Bronchial epithelial cell (primary cell): ENCODE measurements around the gene AK5. TPM values are rescaled to one million over a fixed set of nuclear protein-coding genes. Genes with fewer than 3 reads are reported as not detected.

Experiments used
- DNase-seq: peaks from one replicate; pipeline ENCODE4 v3.0.0-alpha.2; 2010; ENCODE audit warnings: low read depth
- FAIRE-seq: peaks from 2 replicates; lab custom pipeline; 2011; peaks lifted over from hg19 to GRCh38; lab: Jason Lieb, UNC
- H3K27me3 ChIP-seq: 2 replicates; pipeline ENCODE4 v1.5.1; 2011; ENCODE audit warnings: low read length; ENCODE audit not compliant: control insufficient read depth, insufficient read depth
- H3K36me3 ChIP-seq: 2 replicates; pipeline ENCODE4 v1.5.1; 2011; ENCODE audit warnings: low read length; ENCODE audit not compliant: control insufficient read depth, insufficient read depth
- H3K4me3 ChIP-seq: 2 replicates; pipeline ENCODE4 v1.5.1; 2011; ENCODE audit warnings: mild to moderate bottlenecking, low read depth, low read length, control low read depth
- total RNA-seq: library from RNA; depleted of rRNA; stranded (reverse); fragments of >200 nt; gene quantifications from 2 replicates; pipeline ENCODE4 v1.2.1, GENCODE V29; 2014
- TF ChIP-seq, protein P1 (sequence below): IDR thresholded peaks from 2 replicates; pipeline ENCODE4 v1.5.1; 2011; ENCODE audit warnings: mild to moderate bottlenecking, moderate library complexity, low read length, control low read depth, inconsistent platforms; ENCODE audit not compliant: insufficient read depth, severe bottlenecking

Gene AK5
- total RNA-seq, 1 donor from 2014 or later: not detected

DNA sequence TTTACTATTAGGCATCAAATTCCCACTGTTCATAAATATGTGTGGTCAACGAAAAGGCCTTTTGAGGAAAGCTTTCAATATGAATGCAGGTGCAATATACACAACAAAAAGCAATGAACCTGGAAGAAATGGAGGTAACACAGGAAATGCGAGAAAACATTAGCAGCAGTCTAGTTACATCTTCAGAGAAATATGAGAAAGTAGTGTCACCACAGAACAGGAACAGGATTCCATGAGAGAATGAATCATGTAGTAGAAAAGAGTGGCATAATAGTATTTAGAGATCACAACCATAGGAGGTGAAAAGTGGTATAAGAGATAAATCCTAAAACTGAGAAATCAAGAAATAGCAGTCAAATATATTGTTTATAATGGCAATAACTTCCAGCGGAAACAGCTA is 103.7 kb downstream of the AK5 start:
- Histone ChIP-seq H3K27me3 (no peaks in the 10 kb centered on the region), H3K4me3 (no peak overlapping the region), H3K36me3 (no peaks in the 10 kb centered on the region)
- FAIRE-seq (no peak), DNase-seq (no peak)
- TF ChIP-seq, protein P1, sequence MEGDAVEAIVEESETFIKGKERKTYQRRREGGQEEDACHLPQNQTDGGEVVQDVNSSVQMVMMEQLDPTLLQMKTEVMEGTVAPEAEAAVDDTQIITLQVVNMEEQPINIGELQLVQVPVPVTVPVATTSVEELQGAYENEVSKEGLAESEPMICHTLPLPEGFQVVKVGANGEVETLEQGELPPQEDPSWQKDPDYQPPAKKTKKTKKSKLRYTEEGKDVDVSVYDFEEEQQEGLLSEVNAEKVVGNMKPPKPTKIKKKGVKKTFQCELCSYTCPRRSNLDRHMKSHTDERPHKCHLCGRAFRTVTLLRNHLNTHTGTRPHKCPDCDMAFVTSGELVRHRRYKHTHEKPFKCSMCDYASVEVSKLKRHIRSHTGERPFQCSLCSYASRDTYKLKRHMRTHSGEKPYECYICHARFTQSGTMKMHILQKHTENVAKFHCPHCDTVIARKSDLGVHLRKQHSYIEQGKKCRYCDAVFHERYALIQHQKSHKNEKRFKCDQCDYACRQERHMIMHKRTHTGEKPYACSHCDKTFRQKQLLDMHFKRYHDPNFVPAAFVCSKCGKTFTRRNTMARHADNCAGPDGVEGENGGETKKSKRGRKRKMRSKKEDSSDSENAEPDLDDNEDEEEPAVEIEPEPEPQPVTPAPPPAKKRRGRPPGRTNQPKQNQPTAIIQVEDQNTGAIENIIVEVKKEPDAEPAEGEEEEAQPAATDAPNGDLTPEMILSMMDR: no peak

DNA sequence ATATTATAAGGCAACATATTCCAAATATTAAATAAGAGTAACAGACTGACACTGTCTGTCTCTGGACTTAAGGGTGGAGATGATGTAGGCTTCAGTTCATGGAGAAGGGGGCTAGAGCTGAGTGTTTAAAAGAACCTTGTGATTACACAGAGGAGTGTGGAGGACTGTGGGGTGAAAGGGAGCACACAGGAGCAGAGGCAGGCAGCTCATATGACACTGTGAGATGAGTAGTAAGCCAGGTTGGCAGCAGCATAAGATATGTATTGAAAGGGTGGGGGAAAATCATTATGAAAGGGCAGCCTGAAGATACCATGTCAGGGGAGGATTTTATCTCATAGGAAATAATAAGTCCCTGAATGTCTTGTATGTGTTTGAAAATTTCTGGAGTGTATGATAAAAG is 104.5 kb downstream of the AK5 start:
- DNase-seq: no peak
- no peaks in the 10 kb centered on the region for H3K36me3 ChIP-seq
- H3K27me3 ChIP-seq: no peaks in the 10 kb centered on the region
- FAIRE-seq: no peak
- no peak overlapping the region for H3K4me3 ChIP-seq
- TF ChIP-seq, protein P1: no peak

DNA sequence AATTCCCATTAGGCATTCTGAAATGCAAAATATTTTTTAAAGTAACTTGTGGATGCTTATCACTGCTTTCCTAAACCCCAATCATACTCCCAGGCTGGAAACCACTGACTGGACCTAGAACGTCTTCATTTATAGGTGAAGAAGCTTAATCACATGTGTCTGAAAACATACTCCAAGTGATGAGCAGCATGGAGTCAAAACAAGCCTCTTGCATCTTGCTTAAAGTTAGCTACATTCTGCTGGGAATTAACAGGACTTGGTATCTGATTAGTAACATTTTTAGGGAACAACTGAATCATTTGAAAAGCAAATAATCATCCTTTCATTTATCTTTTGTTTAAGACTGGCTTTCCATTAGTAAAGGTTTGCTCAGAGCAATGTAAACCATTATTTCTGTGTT is 105.7 kb downstream of the AK5 start:
- Histone ChIP-seq H3K4me3 (no peak overlapping the region), H3K27me3 (no peaks in the 10 kb centered on the region), H3K36me3 (no peaks in the 10 kb centered on the region)
- FAIRE-seq (no peak), DNase-seq (no peak)
- TF ChIP-seq, protein P1: no peak

DNA sequence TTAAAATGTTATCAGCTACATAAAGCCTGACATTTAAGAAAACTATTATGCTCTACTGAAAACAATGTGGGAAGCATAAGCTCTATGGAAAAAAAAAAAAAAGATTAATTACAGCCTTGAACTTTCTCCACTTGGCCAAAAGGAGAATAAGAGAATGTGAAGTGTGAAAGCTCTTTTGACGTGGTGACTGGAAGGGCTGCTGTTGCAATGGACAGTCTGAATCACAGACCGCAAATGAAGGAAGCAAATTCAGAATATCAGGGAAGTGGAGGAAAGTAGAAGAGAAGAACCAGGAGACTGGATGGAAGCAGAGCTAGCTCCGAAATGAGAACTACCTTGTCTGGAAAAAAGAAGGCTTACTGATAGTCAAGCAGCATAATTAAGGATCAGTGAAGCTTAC is 106.8 kb downstream of the AK5 start:
- no peak for FAIRE-seq
- no peak overlapping the region for H3K4me3 ChIP-seq
- H3K36me3 ChIP-seq: no peaks in the 10 kb centered on the region
- DNase-seq: no peak
- TF ChIP-seq, protein P1: no peak
- H3K27me3 ChIP-seq: no peaks in the 10 kb centered on the region

DNA sequence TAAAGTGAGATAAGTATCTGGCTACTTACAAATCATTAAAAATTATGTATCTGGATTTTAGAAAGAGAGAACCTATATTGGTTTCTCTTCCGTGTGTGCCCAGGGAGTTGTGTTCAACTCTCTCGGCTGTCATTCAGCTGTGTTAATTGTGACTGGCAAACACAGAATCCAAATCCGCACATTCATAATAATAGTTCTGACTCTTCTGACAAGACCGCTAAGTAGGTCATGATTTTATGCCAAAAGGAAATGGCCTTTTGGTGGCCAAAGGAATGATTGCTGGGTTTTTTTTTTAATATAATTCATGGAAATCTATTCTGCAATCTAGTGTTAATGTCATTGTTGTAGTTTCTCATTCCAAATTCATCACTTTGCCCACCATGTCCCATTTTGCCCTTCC is 110.7 kb downstream of the AK5 start:
- FAIRE-seq (no peak), DNase-seq (no peak)
- Histone ChIP-seq H3K36me3 (no peaks in the 10 kb centered on the region), H3K27me3 (no peaks in the 10 kb centered on the region), H3K4me3 (no peak overlapping the region)
- TF ChIP-seq, protein P1: no peak

DNA sequence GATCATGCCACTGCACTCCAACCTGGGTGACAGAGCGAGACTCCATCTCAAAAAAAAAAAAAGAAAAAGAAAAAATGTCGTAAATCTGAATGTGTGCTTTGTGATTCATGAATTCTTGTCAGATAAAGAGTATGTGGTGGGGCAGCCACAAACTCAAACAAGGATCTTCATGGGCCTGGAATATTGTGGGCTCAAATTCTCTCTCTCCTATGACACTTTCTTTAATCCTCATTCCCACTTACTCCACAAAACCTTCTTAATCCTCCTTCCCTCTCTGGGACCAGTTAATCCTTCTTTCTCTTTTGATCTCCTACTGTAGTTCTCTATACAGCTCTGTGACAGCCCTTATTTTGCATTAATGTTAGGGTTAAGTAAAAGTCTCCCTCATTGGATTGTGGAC is 112.3 kb downstream of the AK5 start:
- FAIRE-seq (no peak), DNase-seq (peak; percentile 26)
- Histone ChIP-seq H3K4me3 (no peak overlapping the region), H3K27me3 (no peaks in the 10 kb centered on the region), H3K36me3 (no peaks in the 10 kb centered on the region)
- TF ChIP-seq, protein P1: no peak
